Lung (tissue), 12 donors: ENCODE measurements around the gene NPHP4. TPM values are rescaled to one million over a fixed set of nuclear protein-coding genes. Genes with fewer than 3 reads are reported as not detected.

ENCODE experiments used
- ATAC-seq: fragments of 200-7000 bp; cut with Tn5 transposase; one replicate; pipeline ENCODE4 v1.9.1; 2020; ENCODE audit warnings: moderate number of reproducible peaks; ENCODE audit not compliant: insufficient read depth, low FRiP score
- DNase-seq, 3 donors: peaks; one replicate each; pipeline ENCODE4 v3.0.0-alpha.2; 2013 to 2017
- H3K27ac ChIP-seq, 2 donors: one replicate each; pipeline ENCODE4 v1.5.1; 2013; ENCODE audit warnings: mild to moderate bottlenecking in 2 of 2, moderate library complexity in 2 of 2, control low read depth in 1 of 2, inconsistent platforms in 1 of 2, low read depth in 1 of 2, low read length in 1 of 2
- H3K27me3 ChIP-seq, 3 donors: one replicate each; pipeline ENCODE4 v1.5.1; 2013; ENCODE audit warnings: low read length in 2 of 3; ENCODE audit not compliant: control insufficient read depth in 3 of 3, insufficient read depth in 3 of 3
- H3K36me3 ChIP-seq, 4 donors: one replicate each; pipeline ENCODE4 v1.5.1; 2013; ENCODE audit warnings: low read length in 4 of 4, mild to moderate bottlenecking in 1 of 4, moderate library complexity in 1 of 4; ENCODE audit not compliant: control insufficient read depth in 4 of 4, insufficient read depth in 4 of 4
- H3K4me1 ChIP-seq, 5 donors: one replicate each; pipeline ENCODE4 v1.5.1; 2013; ENCODE audit warnings: low read length in 5 of 5, mild to moderate bottlenecking in 2 of 5, moderate library complexity in 1 of 5; ENCODE audit not compliant: control insufficient read depth in 5 of 5, insufficient read depth in 5 of 5
- H3K4me3 ChIP-seq: one replicate; pipeline ENCODE4 v1.5.1; 2013; ENCODE audit warnings: mild to moderate bottlenecking, control low read depth, moderate library complexity
- H3K9ac ChIP-seq, 2 donors: one replicate each; pipeline ENCODE4 v1.5.1; 2013; ENCODE audit warnings: low read length in 2 of 2, control low read depth in 1 of 2; ENCODE audit not compliant: insufficient read depth in 1 of 2
- H3K9me3 ChIP-seq, 4 donors: one replicate each; pipeline ENCODE4 v1.5.1; 2013; ENCODE audit warnings: low read length in 3 of 4, mild to moderate bottlenecking in 1 of 4, moderate library complexity in 1 of 4; ENCODE audit not compliant: control insufficient read depth in 4 of 4, insufficient read depth in 3 of 4
- WGBS, 2 donors: extraction: QIAGEN DNeasy Blood & Tissue Kit; methylation state at CpG; one replicate each; pipeline ENCODE4 v1.1.7; 2013; 5-methylcytosine and 5-hydroxymethylcytosine counted together
- polyA plus RNA-seq, 2 donors: library from polyadenylated mRNA; stranded (reverse); fragments of 200-250 nt; gene quantifications; one replicate each; pipeline ENCODE4 v1.2.1, GENCODE V29; 2013
- total RNA-seq, 2 donors: library from RNA; depleted of rRNA in 1 of 2; stranded (reverse); fragments of >200 nt in 1 of 2; gene quantifications; one replicate each; pipeline ENCODE4 v1.2.1, GENCODE V29; 2014 to 2021
- TF ChIP-seq, protein P1 (sequence below): IDR thresholded peaks from 2 replicates; pipeline ENCODE4 v1.5.1; 2012; ENCODE audit warnings: mild to moderate bottlenecking; ENCODE audit errors: control extremely low read depth, extremely low read depth
- donor health status: control.
- donor health status: control.
- donor health status: Bipolar disorder and iron deficiency.
- donor health status: healthy.
- donor health status: DM: yes; HTN: yes; CAD: no.

NPHP4 gene
- total and polyA plus RNA-seq, 4 donors = 6.0 to 23.3 (median 11.1) TPM

DNA sequence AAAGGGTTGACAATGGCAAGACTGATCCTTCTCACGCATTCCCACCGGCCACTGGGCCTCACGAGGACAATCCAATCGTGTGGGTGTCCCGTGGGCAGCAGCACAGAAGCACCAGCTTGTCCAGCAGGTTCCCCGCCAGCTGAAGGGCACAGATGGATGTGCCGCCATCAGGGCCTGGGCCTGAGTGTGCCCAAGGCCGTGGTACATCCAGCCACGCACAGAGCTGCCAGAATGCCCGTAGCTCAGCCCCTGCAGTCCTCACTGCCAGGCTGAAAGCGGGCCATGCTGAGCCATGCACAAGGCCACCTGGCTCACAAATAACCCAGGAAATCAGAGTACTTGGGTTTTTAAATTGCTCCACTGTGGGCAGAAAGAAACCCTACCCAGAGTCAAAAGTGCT, 7.0 kb downstream of the NPHP4 start:
- ATAC-seq = no peak
- H3K36me3 ChIP-seq = peaks cover 0 to 4% (median 1%) of the 10 kb centered on the region in 4 donors
- H3K4me3 ChIP-seq = no peak overlapping the region
- H3K4me1 ChIP-seq = peaks cover 0 to 8% (median 0%) of the 10 kb centered on the region in 5 donors
- H3K27me3 ChIP-seq = no peaks in the 10 kb centered on the region
- DNase-seq = no peak
- no peak overlapping the region for H3K9ac ChIP-seq
- no peak overlapping the region for H3K27ac ChIP-seq
- TF ChIP-seq, protein P1, sequence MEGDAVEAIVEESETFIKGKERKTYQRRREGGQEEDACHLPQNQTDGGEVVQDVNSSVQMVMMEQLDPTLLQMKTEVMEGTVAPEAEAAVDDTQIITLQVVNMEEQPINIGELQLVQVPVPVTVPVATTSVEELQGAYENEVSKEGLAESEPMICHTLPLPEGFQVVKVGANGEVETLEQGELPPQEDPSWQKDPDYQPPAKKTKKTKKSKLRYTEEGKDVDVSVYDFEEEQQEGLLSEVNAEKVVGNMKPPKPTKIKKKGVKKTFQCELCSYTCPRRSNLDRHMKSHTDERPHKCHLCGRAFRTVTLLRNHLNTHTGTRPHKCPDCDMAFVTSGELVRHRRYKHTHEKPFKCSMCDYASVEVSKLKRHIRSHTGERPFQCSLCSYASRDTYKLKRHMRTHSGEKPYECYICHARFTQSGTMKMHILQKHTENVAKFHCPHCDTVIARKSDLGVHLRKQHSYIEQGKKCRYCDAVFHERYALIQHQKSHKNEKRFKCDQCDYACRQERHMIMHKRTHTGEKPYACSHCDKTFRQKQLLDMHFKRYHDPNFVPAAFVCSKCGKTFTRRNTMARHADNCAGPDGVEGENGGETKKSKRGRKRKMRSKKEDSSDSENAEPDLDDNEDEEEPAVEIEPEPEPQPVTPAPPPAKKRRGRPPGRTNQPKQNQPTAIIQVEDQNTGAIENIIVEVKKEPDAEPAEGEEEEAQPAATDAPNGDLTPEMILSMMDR = no peak
- H3K9me3 ChIP-seq = no peaks in the 10 kb centered on the region
- 86 to 96% methylated on average over 11 of the region's 11 CpGs for WGBS, 2 donors

DNA sequence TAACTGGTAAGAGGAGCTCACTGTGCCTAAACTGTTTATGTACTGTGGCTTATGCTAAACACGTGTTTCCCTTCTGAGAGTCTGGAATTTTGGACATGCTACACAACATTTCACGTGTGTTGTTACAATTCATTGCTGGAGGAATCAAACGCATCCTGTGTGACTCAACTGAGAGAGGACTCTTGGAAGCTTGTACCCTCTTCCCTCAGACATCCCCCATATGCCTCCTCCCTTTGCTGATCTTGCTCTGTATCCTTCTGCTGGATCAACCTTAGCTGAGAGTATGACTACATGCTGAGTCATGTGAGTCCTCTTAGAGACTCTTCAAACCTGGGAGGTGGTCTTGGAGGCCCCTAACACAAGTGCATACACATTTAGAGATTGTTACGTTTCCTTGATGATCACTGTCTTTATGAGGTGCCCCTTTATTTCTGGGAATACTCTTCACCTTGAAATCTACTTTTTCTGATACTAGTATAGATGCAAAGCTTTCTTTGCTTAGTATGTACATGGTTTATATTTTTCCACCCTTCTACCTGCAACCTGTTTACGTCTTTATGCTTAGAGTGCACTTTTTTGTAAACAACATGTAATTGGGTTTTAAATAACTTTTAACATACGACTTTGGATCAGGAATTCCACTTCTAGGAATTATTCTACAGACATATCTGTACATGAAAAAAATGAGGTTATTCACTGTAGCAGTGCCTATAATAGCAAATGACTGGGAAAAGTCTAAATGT, 8.7 kb downstream of the NPHP4 start:
- DNase-seq = no peak
- Histone ChIP-seq H3K27me3 (no peaks in the 10 kb centered on the region), H3K27ac (no peak overlapping the region), H3K9me3 (no peaks in the 10 kb centered on the region), H3K4me1 (peaks cover 0 to 8% (median 0%) of the 10 kb centered on the region in 5 donors), H3K36me3 (peaks cover 0 to 4% (median 1%) of the 10 kb centered on the region in 4 donors), H3K4me3 (no peak overlapping the region), H3K9ac (no peak overlapping the region)
- ATAC-seq = no peak
- 88 to 91% methylated on average over 6 of the region's 6 CpGs for WGBS, 2 donors
- TF ChIP-seq, protein P1 = no peak

DNA sequence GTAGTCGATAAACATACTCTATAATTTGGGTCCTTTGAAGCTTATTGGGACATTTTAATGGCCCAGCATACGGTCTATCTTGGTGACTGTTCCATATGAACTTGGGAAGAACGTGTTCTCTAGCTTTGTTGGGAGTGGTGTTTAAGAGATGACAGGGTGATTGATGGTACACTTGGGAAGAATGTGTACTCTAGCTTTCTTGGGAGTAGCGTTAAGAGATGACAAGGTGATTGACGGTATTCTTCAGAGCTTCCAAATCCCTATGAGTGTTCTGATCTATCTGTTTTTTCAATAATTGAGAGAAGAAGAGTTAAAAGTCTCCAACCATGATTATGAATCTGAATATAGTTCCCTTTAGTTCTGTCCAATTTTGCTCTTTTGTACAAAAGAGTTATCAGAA, 9.4 kb downstream of the NPHP4 start:
- WGBS, 2 donors = 65 to 80% methylated on average over 5 of the region's 5 CpGs
- TF ChIP-seq, protein P1 = no peak
- H3K36me3 ChIP-seq = peaks cover 0 to 4% (median 1%) of the 10 kb centered on the region in 4 donors
- H3K9ac ChIP-seq = no peak overlapping the region
- no peaks in the 10 kb centered on the region for H3K27me3 ChIP-seq
- no peak overlapping the region for H3K4me3 ChIP-seq
- no peaks in the 10 kb centered on the region for H3K9me3 ChIP-seq
- H3K27ac ChIP-seq = no peak overlapping the region
- no peak for ATAC-seq
- DNase-seq = no peak
- peaks cover 0 to 8% (median 0%) of the 10 kb centered on the region in 5 donors for H3K4me1 ChIP-seq
